DMS 273 (cell line): Measurements from ENCODE around the gene PFDN2.

Experiments used
- DNase-seq: peaks from one replicate; lab custom pipeline; 2025; ENCODE audit not compliant: unreplicated experiment; lab: John Stamatoyannopoulos, UW

Gene PFDN2, protein sequence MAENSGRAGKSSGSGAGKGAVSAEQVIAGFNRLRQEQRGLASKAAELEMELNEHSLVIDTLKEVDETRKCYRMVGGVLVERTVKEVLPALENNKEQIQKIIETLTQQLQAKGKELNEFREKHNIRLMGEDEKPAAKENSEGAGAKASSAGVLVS

GRCh38 chr1:161117759-161118581 lies at the start of gene PFDN2, which contains the start of gene NIT1:
PFDN2 (minus strand) TSS chr1:161118037; CDS start chr1:161118026, 11 bp downstream.
NIT1 (plus strand) TSS chr1:161118105; CDS start chr1:161118177, 72 bp downstream.
- DNase-seq: peak; percentile 94

- peak; percentile 66 for DNase-seq
These were observed 49.1 kb upstream of the PFDN2 start for GRCh38 chr1:161166669-161167548.

DNA sequence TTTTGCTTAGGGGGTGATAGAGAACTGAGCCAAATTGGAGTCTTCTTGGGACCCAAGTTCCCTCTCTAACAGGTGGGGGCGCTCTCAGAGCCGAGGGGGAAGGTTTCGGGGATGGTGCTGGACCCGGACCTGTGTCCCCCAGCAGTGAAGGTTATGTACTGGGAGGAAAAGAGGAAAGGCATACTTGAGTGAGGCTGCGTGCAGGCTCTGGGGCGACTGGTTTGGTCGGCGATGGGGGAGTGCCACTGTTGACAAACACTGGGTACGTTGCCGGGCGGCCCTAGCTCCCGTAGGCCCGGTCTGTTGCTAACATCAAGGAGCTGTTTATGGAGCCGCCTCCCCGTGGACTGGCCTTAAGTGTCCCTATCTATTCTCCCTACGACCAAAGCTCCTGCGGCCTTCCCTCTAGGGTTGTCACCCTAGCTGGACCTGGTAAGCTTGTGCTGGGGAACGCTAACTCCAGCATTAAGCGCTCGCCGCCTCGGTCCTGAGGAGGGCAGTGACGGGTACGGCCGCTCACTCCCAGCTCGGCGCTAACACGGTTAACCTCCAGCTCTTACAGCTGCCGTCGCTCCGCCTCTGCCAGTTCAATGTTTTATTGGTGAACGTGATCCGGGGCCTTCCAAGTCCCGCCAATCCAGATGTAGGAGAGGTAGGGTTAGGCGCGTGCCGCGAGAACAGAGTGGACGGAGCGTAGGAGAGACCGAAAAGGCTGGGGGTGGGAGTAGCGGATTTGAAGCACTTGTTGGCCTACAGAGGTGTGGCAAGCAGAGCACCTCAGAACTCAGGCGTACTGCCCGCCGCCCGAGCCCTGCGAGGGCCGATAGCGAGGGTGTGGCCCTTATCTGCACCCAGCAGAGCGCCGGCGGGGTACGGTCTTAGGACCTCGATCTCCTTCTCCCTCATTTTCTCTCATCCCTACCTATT lies 48.2 kb upstream of the PFDN2 start, which contains the start of gene PPOX:
PPOX (plus strand) TSS at position 685 of the 927 bp plus-strand sequence. CDS start 422 bp downstream, outside the sequence.
- peak; percentile 99 for DNase-seq

- no peak for DNase-seq
These were observed 47.2 kb upstream of the PFDN2 start for GRCh38 chr1:161164901-161165610.

DNA sequence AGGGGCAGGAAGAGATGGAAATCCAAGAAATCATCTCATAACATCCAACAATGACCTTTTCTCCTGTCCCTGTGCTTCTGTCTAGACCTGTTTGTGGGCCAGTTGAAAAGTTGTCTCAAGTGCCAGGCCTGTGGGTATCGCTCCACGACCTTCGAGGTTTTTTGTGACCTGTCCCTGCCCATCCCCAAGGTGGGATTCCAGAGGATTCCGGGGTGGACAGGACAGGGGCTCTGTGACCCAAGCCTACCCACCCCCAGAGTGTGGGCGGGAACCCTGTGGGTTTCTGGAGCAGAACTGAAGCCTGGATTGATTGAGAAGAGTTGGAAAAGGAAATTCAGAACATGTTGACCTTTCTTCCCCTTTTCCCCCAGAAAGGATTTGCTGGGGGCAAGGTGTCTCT lies 46.0 kb upstream of the PFDN2 start:
- DNase-seq: no peak

GRCh38 chr1:161162806-161163205 lies 45.0 kb upstream of the PFDN2 start:
- DNase-seq: no peak

DNA sequence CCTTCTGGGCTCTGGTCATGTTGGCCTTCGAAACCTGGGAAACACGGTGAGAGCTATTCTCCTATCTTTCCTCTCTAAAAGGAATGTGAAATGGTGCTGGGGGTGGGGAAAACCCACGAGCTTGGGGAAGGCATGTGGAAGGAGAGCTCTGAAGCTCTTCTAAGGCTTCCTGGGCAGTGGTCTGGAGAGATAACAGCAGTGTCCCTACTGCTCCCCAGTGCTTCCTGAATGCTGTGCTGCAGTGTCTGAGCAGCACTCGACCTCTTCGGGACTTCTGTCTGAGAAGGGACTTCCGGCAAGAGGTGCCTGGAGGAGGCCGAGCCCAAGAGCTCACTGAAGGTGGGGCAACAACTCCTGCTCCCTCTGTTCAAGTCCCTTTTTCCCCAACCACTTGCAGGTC lies 44.2 kb upstream of the PFDN2 start:
- DNase-seq: no peak

DNA sequence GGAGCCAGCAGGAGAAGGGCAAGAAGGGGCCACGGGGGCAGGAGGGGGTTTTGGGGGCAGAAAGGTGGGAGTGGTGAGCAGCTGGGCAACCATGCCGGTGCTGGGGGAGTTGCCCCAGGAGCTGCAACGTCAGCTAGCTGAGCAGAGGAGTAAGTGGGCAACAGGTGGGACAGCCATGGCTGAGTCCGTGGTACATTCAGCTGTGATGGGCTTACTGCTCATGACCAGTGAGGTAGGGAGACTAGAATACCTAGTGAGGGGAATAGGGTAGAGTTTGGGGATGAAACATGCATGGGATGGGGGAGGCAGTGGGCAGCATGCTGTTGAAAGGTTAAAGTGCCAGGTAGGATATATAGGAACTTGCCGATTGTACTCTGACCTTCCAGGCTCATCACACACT lies 43.8 kb upstream of the PFDN2 start:
- DNase-seq: no peak

- no peak for DNase-seq
These were observed 42.9 kb upstream of the PFDN2 start for GRCh38 chr1:161160671-161161145.

GRCh38 chr1:161159913-161160243 lies 42.0 kb upstream of the PFDN2 start:
- no peak for DNase-seq

DNA sequence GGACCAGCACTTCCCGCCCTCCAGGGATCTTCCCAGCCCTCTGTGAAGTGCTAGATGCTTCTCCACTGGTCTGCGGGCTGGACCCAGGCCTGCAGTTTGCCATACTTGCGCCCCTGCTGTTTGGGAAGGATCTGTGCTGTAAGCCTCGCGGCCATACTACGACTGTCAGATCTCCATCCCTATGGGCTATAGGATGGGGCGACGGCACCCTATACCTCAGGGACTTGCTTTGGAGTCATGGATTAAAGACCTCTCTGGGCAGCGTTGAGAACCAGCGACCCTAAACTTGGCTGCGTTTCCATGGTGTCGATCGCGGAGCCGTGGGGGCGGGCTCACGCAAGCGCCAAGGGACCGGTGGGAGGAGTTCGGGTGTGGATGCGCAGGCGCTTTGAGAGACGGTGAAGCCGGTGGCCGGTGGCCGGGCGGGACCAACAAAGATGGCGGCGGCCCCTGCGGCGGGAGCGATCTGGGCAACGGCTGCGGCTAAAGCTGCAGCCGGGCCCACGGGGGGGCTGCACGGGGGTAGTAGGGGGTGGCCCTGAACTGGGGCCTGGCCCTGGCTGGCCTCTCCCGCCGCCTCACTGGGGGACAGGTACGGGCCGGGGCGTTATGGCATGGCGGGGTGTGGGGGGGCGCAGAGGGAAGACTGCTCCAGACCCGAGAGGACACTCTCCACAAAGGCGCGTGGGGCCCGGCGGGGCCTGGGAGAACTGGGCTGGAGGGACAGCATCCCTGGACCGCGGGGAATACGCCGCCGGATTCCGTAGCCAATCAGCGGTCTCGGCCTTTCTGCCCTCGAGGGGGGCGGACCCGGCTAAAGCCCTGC lies 41.5 kb upstream of the PFDN2 start, which contains the start of gene USP21:
USP21 (plus strand) TSS at position 414 of the 826 bp plus-strand sequence. CDS start 1,141 bp downstream, outside the sequence.
- DNase-seq: peak; percentile 97

GRCh38 chr1:161158316-161159010 lies 40.6 kb upstream of the PFDN2 start:
- DNase-seq: no peak

DNA sequence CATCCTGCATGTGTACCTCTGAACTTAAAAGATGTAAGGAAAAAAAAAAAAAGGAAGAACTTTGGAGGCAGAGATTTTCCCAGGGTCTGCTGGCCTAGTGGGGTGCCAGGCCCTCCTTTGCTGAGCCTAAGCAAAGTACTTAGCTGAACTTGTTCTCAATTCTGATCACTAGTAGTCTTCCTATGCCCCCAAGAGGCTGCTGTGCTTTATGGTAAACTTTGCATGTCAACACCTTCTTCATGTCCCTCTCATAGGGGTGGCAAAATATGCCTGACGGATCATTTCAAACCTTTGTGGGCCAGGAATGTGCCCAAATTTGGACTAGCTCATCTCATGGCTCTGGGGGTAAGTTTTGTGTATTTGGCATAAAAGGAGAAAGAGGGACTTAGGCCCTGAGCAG lies 40.0 kb upstream of the PFDN2 start:
- no peak for DNase-seq

DNA sequence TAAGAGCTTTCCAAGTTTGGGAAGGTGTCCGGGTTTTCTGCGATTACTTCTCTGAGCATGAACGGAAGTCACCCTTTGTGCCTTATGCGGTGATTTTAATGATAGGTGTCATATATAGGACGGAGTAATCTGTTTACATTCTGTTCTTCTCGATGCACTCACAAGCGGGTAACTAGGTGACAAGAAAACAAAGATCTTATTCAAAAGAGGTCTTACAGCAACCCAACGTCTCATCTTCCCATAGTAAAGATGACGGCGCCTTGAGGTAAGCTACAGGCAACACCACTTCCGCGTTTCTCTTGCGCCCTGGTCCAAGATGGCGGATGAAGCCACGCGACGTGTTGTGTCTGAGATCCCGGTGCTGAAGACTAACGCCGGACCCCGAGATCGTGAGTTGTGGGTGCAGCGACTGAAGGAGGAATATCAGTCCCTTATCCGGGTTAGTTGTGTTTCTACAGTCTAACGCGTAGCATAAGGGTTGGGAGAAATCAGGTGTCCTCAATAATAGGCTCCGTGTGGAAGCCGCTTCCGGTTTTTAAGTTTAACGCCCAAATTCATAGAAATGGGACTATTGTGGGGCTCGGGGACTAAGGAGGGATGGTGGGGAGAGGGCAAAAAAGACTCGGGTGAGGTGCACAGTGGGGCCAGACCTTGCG lies 36.0 kb upstream of the PFDN2 start, which contains the start of gene UFC1:
UFC1 (plus strand) TSS at position 297 of the 656 bp plus-strand sequence; CDS start at position 317, 20 bp downstream.
- peak; percentile 94 for DNase-seq

DNA sequence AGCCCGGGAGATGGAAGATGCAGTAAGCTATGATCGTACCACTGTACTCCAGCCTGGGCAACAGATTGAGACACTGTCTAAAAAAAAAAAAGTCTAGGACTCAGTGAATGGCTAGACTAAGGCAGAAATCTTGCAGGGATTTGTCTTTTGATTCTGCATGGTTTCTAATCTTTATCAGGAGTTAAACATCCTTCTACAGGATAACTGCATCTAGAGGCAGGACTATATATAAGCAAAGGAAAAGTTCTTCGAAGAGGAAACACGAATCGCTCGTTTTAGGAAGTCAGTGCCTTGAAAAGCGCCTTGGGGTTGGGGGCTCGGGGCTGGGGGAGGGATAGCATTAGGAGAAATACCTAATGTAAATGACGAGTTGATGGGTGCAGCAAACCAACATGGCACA lies 35.3 kb upstream of the PFDN2 start:
- DNase-seq: peak; percentile 46

DNA sequence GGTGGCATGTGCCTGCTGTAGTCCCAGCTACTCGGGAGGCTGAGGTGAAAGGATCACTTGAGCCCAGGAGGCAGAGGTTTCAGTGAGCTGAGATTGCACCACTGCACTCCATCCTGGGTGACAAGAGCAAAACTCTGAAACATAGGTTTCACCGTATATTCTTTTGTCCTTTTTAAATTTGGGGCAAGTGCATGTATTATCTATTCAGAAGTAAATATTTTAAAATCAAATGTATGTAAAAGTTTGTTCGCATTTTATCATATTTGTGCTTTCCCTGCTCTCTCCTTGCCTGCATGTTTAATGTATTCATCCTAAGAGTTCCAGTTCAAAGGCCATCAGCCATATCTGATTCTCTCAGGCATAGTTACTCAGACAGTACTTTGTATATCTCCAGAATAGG lies 28.0 kb upstream of the PFDN2 start:
- no peak for DNase-seq

GRCh38 chr1:161140755-161141400 lies 23.0 kb upstream of the PFDN2 start:
- DNase-seq: no peak
